Psoas muscle (tissue), 8 donors: Measurements from ENCODE around the gene EXOC3L4. TPM values are rescaled to one million over a fixed set of nuclear protein-coding genes. Genes with fewer than 3 reads are reported as not detected.

Experiments used
- ATAC-seq, 4 donors: fragments of 200-7000 bp; cut with Tn5 transposase; one replicate each; pipeline ENCODE4 v1.9.1; 2020; ENCODE audit warnings: moderate library complexity in 3 of 4, mild to moderate bottlenecking in 2 of 4
- DNase-seq, 2 donors: peaks; one replicate each; pipeline ENCODE4 v3.0.0-alpha.2; 2020
- H3K27ac ChIP-seq: fragments of 200-600 bp; one replicate; pipeline ENCODE4 v1.8.0; 2022
- H3K27me3 ChIP-seq, 3 donors: fragments of 200-600 bp in 1 of 3; one replicate each; pipeline versions ENCODE4 v1.6.1 to v1.8.0; 2013 to 2022; ENCODE audit warnings: low read length in 2 of 3, mild to moderate bottlenecking in 2 of 3, moderate library complexity in 1 of 3; ENCODE audit not compliant: insufficient read depth in 3 of 3
- H3K36me3 ChIP-seq, 2 donors: fragments of 200-600 bp in 1 of 2; one replicate each; pipeline versions ENCODE4 v1.6.1 to v1.8.0; 2013 to 2022; ENCODE audit warnings: low read depth in 1 of 2, mild to moderate bottlenecking in 1 of 2, moderate library complexity in 1 of 2; ENCODE audit not compliant: insufficient read depth in 1 of 2
- H3K4me1 ChIP-seq: fragments of 200-600 bp; one replicate; pipeline ENCODE4 v1.8.0; 2022
- H3K4me3 ChIP-seq: fragments of 200-600 bp; one replicate; pipeline ENCODE4 v1.8.0; 2022; ENCODE audit warnings: mild to moderate bottlenecking
- H3K9me3 ChIP-seq: fragments of 200-600 bp; one replicate; pipeline ENCODE4 v1.8.0; 2022
- CTCF ChIP-seq: fragments of 200-600 bp; IDR thresholded peaks from one replicate; pipeline ENCODE4 v1.8.0; 2022; ENCODE audit warnings: antibody characterized with exemption
- WGBS, 3 donors: extraction: QIAGEN DNeasy Blood & Tissue Kit; methylation state at CpG; one replicate each; pipeline versions ENCODE4 v1.1.6 to v1.1.7; 2013; 5-methylcytosine and 5-hydroxymethylcytosine counted together
- intact Hi-C, 2 donors: fragments of 100-400 bp; cut with DNase I; formaldehyde crosslinking; loops; one replicate each; pipeline versions ENCODE4 v1.11.0 to v1.14.2; 2022
- polyA plus RNA-seq, 3 donors: library from polyadenylated mRNA; stranded (reverse); fragments of 200-250 nt; gene quantifications; one replicate each; pipeline ENCODE4 v1.2.3, GENCODE V29; 2013
- total RNA-seq, 4 donors: library from RNA; stranded (reverse); fragmentation: NEBNext Ultra II Directional in 2 of 4; extraction: Animal tissue kit (Norgen Biotek cat#: 25700) in 2 of 4; gene quantifications; one replicate each; pipeline versions ENCODE4 v1.2.1 to v1.2.4, GENCODE V29; 2021 to 2023
- donor health status: healthy with polysubstance abuse.
- donor health status: DM: no; HTN: no; CAD: no; lungs with moderate emphysema.
- donor health status: Bipolar disorder and iron deficiency.
- donor health status: healthy.
- donor health status: DM: yes; HTN: yes; CAD: no.
- donor health status: DM: no; HTN: no; CAD: no.
- donor health status: DM: no; HTN: no; CAD: no.
- donor health status: DM: yes; HTN: yes; CAD: no.

The EXOC3L4 gene
- total and polyA plus RNA-seq, 7 donors, result 0.12 to 0.33 (median 0.27) TPM; not detected in 3

GRCh38 chr14:103104389-103104653 lies 9.8 kb downstream of the EXOC3L4 start:
- no peak overlapping the region for H3K27ac ChIP-seq
- peaks cover 0 to 51% (median 18%) of the 10 kb centered on the region in 3 donors for H3K27me3 ChIP-seq
- H3K36me3 ChIP-seq, result no peaks in the 10 kb centered on the region
- WGBS, 3 donors, result 7 to 16% (median 16%) methylated on average over 16 to 20 of the region's 20 CpGs
- no peak for TF ChIP-seq CTCF
- intact Hi-C loops, result loop anchor here in 1 of 2 donors (2.0 kb wide), 2 partner anchors 80 to 188 kb away; no protein-coding TSS in a partner anchor
- H3K4me1 ChIP-seq, result peaks cover 19% of the 10 kb centered on the region
- H3K4me3 ChIP-seq, result peak overlapping the region; percentile 18
- no peaks in the 10 kb centered on the region for H3K9me3 ChIP-seq
- ATAC-seq (no peak), DNase-seq (no peak)

GRCh38 chr14:103104654-103105452 lies 10.3 kb downstream of the EXOC3L4 start:
- Histone ChIP-seq H3K4me1 (peaks cover 22% of the 10 kb centered on the region), H3K36me3 (no peaks in the 10 kb centered on the region), H3K4me3 (no peak overlapping the region), H3K9me3 (no peaks in the 10 kb centered on the region), H3K27me3 (peaks cover 0 to 50% (median 16%) of the 10 kb centered on the region in 3 donors), H3K27ac (no peak overlapping the region)
- peak; percentile 68 to 86 for DNase-seq
- peak; percentile 67 to 87 (median 74) for ATAC-seq
- TF ChIP-seq CTCF, result peak; percentile 92
- intact Hi-C loops, result loop anchor here (2.0 to 5.0 kb wide), 3 partner anchors 80 to 188 kb away; no protein-coding TSS in a partner anchor
- 7 to 9% (median 8%) methylated on average over 50 to 59 of the region's 59 CpGs for WGBS, 3 donors

GRCh38 chr14:103105580-103106150 lies 11.1 kb downstream of the EXOC3L4 start:
- WGBS, 3 donors, result 50 to 72% (median 56%) methylated on average over 9 of the region's 9 CpGs
- intact Hi-C loops, result loop anchor here (2.0 to 5.0 kb wide), 3 partner anchors 79 to 187 kb away; no protein-coding TSS in a partner anchor
- H3K27ac ChIP-seq, result peak overlapping the region; percentile 46

GRCh38 chr14:103107455-103107854 lies 12.9 kb downstream of the EXOC3L4 start:
- Histone ChIP-seq H3K9me3 (no peaks in the 10 kb centered on the region), H3K36me3 (no peaks in the 10 kb centered on the region), H3K4me1 (peaks cover 48% of the 10 kb centered on the region), H3K27me3 (peaks cover 0 to 24% (median 10%) of the 10 kb centered on the region in 3 donors), H3K27ac (no peak overlapping the region), H3K4me3 (no peak overlapping the region)
- DNase-seq, result no peak
- no peak for ATAC-seq
- intact Hi-C loops, result loop anchor here in 1 of 2 donors (2.0 to 5.0 kb wide), 2 partner anchors 80 to 185 kb away; no protein-coding TSS in a partner anchor
- no peak for TF ChIP-seq CTCF
- 94 to 96% (median 95%) methylated on average over 22 to 23 of the region's 23 CpGs for WGBS, 3 donors

More at GRCh38 chr14:103105580-103106150, 11.1 kb downstream of the EXOC3L4 start:
- no peak for TF ChIP-seq CTCF
- Histone ChIP-seq H3K4me1 (peaks cover 30% of the 10 kb centered on the region), H3K9me3 (no peaks in the 10 kb centered on the region), H3K36me3 (no peaks in the 10 kb centered on the region), H3K4me3 (no peak overlapping the region), H3K27me3 (peaks cover 0 to 42% (median 14%) of the 10 kb centered on the region in 3 donors)
- no peak for ATAC-seq
- DNase-seq, result no peak
